Hematopoietic multipotent progenitor cell (in vitro differentiated cells): Measurements from ENCODE around the gene EDC4. TPM values are rescaled to one million over a fixed set of nuclear protein-coding genes. Genes with fewer than 3 reads are reported as not detected.

Experiments
- DNase-seq, 3 donors: peaks; one replicate each; pipeline ENCODE4 v3.0.0-alpha.2; 2011 to 2015; ENCODE audit warnings: low read depth in 2 of 3, low spot score in 2 of 3
- small RNA-seq: library from RNA; depleted of rRNA; stranded (forward); fragments of <200 nt; gene quantifications from one replicate; pipeline ENCODE3, GENCODE V24; 2012
- total RNA-seq: library from RNA; depleted of rRNA; stranded (reverse); fragments of >200 nt; gene quantifications from one replicate; pipeline ENCODE4 v1.2.3, GENCODE V29; 2012

The EDC4 gene
- total RNA-seq, 1 donor = 112 TPM

DNA sequence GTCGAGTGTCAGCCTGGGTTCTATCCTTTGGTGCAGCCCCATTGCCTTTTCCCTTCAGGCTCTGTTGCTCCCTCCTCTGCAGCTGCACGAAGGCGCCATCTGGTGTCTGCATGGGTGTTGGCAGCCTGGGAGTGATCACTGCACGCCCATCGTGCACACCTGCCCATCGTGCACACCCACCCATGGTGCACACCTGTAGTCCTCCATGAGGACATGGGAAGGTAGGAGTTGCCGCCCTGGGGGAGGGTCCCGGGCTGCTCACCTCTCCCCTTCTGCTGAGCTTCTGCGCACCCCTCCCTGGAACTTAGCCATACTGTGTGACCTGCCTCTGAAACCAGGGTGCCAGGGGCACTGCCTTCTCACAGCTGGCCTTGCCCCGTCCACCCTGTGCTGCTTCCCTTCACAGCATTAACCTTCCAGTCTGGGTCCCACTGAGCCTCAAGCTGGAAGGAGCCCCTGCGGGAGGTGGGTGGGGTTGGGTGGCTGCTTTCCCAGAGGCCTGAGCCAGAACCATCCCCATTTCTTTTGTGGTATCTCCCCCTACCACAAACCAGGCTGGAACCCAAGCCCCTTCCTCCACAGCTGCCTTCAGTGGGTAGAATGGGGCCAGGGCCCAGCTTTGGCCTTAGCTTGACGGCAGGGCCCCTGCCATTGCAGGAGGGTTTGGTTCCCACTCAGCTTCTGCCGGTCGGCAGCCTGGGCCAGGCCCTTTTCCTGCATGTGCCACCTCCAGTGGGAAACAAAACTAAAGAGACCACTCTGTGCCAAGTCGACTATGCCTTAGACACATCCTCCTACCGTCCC, 55.9 kb downstream of the EDC4 start:
- peak; percentile 46 to 81 (median 63) for DNase-seq

DNA sequence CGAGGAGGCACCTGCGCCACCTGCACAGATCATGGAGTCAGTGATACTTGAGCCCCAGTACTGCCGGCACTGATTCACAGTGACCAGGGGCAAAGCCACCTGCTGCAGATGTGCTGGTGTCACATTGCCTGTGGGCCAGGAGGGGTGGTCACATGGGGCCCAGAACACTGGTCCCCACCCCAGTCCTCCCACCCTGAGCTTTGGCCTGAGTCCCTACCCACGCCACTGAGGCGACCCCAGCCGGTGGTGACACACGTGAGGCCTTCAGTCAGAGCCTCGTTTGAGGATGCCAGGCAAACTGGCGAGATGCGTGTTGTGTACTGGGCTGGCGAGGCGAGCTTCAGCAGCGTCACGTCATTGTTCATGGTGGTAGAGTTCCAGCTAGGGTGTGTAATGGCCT, 57.3 kb downstream of the EDC4 start:
- DNase-seq = no peak

DNA sequence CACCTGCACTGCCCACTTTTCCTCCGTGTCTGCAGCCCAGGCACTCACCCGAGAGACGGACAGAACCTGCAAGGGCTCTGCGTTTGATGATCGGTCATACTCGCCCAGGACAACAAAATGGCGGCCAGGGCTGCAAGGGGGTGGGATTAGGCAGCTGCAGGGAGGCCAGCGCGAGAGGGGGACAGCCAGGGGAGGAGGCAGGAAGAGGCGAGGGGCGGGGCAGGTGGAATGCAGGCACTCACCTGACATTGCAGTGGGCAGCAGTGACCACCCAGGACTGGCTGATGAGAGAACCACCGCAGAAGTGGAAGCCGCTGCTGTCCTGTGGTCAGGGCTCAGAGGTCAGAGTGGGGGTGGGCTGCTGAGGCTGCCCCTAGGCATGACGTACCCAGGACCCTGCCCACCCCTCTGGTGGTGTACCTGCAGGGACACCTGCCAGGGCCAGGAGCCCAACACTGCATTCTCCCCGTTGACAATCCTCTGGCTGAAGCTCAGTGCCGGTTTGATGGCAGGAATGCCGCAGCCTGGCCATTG, 57.9 kb downstream of the EDC4 start:
- no peak for DNase-seq

Small RNA genes lying within 50 kb of the gene (small RNA-seq; reads per million reads assigned to genes)
- gene AC040162.2 = not detected
- not detected for gene NRN1L

Other genes with a start within 250 kb of the EDC4 start
- gene CARMIL2, start 227.9 kb upstream of the EDC4 start, total RNA-seq = 46.6 TPM
- 48.7 TPM for gene ACD, start 212.8 kb upstream of the EDC4 start, total RNA-seq
- 10.0 TPM for gene PARD6A, start 212.1 kb upstream of the EDC4 start, total RNA-seq
- gene ENKD1, start 206.3 kb upstream of the EDC4 start, total RNA-seq = 20.7 TPM
- gene C16orf86, start 206.2 kb upstream of the EDC4 start, total RNA-seq = 15.9 TPM
- gene GFOD2, start 153.7 kb upstream of the EDC4 start, total RNA-seq = 26.7 TPM
- 13.7 TPM for gene RANBP10, start 66.5 kb upstream of the EDC4 start, total RNA-seq
- gene TSNAXIP1, start 66.2 kb upstream of the EDC4 start, total RNA-seq = 0.54 TPM
- 71.6 TPM for gene THAP11, start 30.7 kb upstream of the EDC4 start, total RNA-seq
- gene NUTF2, start 26.1 kb upstream of the EDC4 start, total RNA-seq = 146 TPM
- gene CENPT, start 25.4 kb upstream of the EDC4 start, total RNA-seq = 40.9 TPM
- gene NRN1L, start 11.8 kb downstream of the EDC4 start, total RNA-seq = 0.27 TPM
- 37.4 TPM for gene PSKH1, start 20.2 kb downstream of the EDC4 start, total RNA-seq
- gene CTRL, start 58.8 kb downstream of the EDC4 start, total RNA-seq = 2.2 TPM
- 281 TPM for gene PSMB10, start 63.8 kb downstream of the EDC4 start, total RNA-seq
- 3.5 TPM for gene LCAT, start 71.1 kb downstream of the EDC4 start, total RNA-seq
- 28.0 TPM for gene SLC12A4, start 95.6 kb downstream of the EDC4 start, total RNA-seq
- gene DPEP3, start 107.4 kb downstream of the EDC4 start, total RNA-seq = 10.5 TPM
- gene DPEP2, start 126.4 kb downstream of the EDC4 start, total RNA-seq = 55.2 TPM
- gene DPEP2NB, start 142.9 kb downstream of the EDC4 start, total RNA-seq = under 0.01 TPM
- gene DDX28, start 150.2 kb downstream of the EDC4 start, total RNA-seq = 32.6 TPM
- 15.1 TPM for gene DUS2, start 150.2 kb downstream of the EDC4 start, total RNA-seq
- gene NFATC3, start 212.3 kb downstream of the EDC4 start, total RNA-seq = 52.2 TPM